Brain pericyte (primary cell): ENCODE measurements around the gene SPECC1L.

ENCODE experiments used
- DNase-seq: peaks from one replicate; pipeline ENCODE4 v3.0.0-alpha.2; 2012; ENCODE audit warnings: low read depth, low spot score

SPECC1L gene

DNA sequence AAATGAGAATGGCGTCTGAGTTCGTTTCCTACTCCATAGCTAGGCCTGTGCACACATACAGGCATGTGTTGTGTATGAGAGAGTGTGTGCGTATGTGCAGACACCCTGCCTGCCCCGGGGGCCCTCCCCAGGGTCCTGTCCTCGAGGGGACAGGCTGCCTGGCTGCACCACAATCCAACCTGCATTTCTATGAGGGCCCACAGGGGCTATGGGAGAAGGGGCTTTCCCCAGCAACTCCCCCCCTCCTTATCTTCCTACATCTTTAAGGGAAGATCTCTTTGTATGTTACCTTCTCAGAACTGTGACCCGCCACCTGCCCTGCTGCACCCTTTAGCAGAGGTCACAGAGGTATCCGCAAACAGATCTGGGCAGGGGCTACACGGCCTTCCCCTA, 171.7 kb downstream of the SPECC1L start:
- no peak for DNase-seq

DNA sequence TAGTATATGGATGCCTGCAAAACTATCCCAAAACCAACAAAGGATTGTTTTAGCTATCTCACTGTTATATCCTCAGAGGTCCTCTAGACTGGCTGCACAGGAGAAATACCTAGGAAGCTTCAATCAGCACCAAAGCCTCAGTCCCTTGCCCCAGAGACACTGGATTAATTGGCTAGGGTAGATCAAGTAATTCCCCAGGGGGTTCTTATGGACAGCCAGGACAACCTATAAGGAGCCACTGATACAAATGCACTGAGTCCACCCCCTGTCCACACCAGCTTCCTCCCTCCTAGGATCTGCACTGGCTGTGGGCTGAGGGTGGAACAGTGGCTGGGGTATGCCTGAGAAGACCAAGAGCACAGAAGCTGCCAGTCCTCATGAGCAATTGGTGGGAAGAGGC, 173.0 kb downstream of the SPECC1L start:
- DNase-seq = no peak

DNA sequence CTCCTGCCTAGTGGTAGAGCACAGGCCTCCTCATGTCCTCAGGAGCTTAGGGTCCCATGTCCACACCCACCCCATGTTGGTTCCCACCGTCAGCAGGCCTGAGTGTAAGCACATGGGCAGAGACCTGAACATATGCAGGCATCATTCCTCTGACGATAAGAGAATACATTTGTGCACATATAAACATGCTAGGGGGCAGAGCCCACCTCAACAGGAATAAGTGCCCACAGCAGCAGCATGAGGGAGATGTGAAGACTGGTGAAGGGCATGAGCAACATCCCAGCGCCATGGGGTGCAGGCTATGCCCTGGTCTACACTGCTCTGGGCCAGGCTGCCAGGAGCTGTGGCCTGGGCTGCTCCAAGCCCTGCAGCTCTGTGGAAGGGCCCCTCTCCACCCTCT, 173.6 kb downstream of the SPECC1L start:
- DNase-seq = no peak

DNA sequence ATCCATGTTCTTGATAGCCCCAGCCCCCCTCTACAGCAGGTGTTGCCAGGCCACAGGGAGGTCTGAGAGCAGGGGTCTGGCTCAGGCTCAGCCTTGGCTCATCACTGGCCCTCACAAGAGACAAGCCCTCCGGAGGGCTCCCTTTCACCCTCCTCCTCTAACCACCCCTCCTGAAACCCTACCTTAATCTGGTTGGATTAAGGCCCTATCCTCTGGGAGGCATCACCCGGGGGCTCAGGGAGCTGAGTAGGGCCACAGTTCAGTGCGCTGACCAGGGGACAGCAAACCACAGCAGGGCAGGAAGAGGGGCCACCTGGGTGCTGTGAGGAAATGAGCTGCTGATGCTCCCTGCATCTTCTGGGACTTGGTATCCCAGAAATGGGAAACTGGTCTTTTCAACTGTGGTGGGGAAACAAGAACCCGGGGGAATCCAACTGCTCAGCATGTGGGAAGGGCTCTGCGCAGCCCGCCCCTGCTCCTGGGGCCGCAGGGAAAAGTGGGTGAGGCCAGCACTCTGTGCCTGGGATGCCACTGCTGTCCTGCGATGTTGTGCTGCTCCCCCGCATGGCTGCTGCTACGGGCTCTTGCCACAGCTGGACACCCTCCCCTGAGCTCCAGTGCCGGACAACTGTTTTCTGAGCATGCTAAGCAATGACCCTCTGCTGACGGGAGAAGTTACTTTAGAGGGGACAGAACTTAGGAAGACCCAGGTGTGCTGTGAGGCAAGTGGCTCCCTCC, 174.3 kb downstream of the SPECC1L start:
- DNase-seq = no peak

DNA sequence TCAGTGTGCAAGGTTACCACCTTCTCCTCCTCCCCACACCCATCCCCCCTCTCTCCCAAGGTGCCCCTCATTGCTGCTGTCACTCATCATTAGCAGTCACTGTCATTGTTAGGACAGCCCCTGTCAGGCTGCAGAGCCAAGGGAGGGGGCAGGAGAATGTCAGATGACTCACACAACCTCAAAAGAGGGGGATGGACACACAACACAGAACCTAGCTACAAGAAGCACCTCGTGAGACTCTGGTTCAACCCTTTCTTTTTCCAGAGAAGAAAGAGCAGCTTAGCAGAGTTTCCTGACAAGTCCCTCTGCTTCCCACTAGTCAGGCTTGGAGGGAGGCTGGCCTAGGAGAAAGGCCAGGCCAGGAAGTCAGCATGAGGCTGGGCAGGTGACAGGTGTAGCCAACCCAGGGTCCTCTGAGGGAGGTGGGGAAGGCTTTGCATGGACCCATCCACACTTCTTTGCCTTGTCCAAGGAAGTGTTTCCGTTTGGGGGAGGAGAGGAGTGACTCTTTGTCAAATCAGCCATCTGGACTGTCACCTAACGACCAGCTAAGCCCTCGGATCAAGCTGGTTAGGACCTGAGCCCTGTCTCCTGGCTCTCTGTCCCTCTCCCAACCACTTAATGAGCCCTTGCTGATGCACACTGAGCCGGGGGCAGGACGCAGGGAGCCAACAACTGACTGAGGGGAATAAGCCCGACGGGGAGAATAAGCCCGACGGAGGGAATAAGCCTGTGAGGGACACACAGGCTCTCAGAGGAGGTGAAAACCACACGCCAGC, 175.0 kb downstream of the SPECC1L start:
- no peak for DNase-seq

DNA sequence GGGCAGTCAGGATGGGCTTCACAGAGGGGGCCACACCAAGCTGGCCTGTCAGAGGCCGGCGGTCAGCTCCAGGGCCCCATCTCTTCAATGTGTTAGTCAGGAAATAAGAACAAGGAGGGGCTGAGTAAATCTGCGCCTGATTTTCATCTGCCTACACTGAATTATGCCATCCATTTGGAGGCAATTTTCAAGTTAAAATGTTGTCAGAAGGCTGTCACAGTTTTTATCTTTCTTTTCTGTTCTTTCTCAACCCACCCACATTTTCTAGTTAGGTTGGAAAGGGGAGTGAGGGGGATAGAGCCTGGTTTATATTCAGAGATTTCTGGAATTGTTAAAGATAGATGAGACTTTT, 175.6 kb downstream of the SPECC1L start:
- DNase-seq = no peak

DNA sequence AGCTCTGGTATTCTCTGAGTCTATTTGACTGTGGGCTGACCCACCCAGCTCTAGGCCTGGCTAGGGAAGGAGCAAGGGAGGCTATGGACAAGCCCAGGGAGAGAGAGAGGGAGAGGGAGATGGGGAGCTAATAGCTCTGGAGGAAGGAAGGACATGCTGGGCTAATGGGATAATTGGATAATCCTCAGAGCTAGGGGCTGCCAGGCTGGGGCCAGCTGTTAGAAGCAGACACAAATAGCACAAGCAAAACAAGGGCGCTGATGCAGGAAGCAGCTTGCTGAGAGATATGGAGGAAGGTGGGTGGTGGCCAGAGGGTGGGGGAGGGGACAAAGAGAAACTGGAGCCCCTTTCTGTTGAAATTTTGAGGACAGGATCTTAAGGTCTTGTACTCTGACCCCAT, 180.0 kb downstream of the SPECC1L start:
- no peak for DNase-seq

DNA sequence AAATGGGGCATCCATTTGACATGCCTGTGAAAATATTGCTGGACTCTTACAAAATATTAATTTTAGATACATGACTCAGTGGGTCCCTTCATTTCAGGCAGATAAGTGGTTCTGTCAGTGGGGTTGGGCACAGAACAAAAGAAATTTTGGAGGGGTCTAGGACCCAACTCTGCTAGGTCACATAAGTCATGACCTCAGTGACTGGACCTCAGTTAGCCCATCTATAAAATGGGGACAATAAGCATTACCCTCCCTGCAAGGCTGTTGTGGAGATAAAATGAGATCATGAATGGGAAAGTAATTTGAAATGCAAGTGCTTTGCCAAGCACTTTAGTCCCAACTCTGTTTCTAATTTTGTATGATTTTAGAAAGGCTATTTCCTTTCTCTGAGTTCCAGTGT, 180.5 kb downstream of the SPECC1L start:
- no peak for DNase-seq

DNA sequence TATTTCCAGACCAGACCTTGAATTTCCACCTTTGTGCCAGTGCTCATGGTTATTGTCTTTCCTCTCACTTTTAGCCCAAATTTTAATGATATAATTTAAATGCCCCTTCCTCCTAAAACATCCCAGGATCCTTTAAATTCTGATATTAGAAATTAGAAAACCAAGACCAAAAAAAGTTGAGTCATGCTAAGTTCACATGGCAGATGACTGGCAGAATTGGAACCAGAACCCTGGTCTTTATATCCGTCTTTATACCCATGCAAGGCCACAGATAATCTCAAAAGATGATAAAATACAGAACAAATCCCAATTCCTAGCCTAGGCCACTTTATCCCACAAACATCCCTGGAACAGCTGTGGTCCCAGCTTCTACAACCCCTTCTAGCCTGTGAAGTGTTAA, 183.2 kb downstream of the SPECC1L start:
- no peak for DNase-seq

DNA sequence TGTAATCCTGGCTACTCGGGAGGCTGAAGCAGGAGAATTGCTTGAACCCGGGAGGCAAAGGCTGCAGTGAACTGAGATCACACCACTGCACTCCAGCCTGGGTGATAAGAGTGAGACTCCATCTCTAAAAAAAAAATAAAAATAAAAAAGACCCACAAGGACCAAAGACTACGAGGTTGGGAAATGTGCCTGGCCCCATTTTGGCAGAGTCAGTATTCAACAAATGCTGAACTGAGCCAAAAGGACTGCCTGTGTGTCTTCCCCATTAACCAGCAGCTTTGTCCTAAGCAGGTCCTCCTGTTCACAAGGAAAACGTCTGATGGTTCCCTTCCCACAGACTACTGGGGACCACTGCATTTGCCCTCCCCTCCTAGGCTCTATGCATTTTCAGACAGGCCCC, 184.4 kb downstream of the SPECC1L start:
- no peak for DNase-seq

DNA sequence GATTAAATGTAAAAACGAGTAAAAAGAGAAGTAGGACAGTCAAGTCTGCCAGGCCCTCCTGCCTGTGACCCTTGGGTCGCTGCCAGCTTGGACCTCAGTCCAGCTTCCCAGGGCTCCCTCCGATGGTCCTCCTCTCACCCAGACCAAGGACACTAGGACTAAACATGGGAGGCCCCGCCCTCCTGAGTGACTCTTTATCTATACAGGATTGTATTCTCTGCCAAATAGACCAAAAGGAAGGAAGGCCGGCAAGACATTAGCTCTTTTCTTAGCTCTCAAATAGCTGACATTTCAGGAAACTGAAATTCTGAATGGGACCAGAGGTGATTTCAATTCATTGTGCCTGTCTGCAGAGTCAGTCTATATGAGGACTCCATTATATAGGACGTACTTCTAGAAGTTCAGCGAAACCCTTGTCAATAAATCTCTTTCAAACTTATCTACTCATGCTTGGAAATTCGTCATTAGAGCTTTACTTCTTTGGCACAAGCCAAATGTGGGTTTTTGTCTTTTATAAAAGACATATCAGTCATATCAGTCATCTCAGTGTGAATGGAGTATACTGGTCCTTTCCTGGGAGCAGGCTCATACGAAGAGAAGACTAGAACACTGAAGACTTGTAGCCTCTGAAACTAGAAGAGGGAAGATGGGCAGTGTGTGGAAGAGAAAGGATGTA, 185.3 kb downstream of the SPECC1L start:
- DNase-seq = no peak

DNA sequence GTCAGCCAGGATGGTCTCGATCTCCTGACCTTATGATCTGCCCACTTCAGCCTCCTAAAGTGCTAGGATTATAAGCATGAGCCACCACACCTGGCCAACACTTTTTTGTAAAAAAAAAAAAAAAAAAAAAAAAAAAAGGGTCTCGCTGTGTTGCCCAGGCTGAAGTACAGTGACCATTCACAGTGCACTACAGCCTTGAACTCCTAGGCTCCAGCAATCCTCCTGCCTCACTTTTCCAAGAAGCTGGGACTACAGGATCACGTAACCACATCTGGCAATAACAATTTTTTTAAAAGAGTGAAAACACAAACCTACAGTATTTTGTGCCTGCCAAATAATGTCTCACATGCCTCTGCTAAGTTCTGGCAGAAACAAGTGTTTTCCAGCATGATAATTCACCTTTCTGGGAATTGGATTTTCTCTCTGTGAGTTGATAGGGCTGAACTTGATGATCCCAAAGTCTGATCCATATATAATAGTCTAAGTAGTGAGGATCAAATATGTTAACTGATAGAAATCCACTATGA, 187.3 kb downstream of the SPECC1L start:
- DNase-seq = no peak

DNA sequence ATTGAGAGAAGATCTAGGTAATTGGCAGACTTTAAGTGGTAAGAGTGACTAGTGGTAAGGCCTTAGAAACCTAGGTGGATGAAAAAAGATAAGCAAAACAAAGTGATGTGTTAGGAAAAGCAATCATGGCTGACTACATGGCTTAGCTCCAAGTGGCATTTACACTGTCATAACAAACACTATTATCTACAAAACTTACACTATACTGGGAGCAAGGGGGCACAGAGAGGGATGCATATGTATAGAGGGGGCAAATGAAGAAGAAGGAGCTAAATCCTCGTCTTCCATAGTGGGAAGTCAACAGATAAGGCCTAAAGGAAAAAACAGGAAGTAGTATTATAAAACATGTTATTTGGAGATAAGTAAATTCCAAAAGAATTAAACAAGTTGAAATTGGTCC, 189.3 kb downstream of the SPECC1L start:
- DNase-seq = no peak

DNA sequence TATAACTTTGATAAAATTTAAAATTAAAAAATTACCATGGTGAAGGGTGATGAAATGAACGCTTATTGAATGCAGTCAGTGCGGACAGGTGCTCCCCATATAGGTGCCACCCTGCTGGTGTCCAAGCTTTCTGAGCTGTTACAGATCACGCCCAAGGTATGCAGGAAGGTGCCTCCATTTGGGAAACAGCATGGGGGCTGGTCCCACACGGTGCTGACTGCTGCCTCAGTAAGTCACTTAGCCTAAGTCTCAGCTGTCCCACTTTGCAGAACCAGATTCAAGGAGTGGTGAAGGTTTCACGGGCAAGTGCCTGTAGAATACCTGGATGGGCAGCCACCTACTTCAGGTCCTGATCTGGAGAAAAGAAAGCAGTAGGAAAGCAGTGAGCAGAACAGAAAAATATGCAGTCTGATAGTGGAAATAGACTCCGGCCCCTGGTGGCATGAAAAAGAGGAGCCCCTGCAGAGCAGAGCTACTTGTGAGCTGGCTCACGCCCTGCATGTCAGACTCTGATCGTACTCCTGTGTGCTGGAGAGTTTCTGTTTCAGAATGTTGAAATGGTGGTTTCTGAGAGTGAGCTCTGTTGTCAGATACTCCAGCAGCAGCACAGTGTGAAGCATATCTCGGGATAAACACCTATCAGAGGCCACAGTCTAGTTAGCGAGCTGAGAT, 189.9 kb downstream of the SPECC1L start:
- no peak for DNase-seq

DNA sequence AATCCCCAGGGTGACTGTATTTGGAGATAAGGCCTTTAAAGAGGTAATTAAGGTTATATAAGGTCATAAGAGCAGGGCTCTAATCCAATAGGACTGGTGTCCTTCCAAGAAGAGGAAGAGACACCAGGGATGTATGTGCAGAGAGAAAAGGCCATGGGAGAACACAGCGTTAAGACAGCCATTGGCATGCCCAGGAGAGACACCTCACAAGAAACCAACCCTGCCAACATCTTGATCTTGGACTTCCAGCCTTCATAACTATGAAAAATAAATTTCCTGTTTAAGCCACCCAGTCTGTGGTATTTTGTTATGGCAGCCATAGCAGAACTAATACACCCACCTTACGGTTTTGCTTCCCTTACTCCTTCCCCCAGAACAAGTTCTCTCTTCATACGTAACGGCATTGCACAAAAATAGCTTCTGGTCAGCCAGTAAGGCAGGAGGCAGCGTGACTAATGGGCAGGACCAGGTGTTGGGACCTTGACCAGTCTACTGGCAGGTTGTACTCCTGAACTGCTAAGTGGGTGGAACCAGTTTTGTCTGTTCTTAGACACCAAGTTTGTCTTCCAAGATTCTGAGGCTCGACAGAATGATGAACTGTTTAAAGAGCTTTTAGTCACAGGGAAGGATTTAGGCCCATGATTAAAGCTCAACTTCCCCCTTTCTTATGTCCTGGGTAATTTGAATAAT, 192.6 kb downstream of the SPECC1L start:
- DNase-seq = no peak

DNA sequence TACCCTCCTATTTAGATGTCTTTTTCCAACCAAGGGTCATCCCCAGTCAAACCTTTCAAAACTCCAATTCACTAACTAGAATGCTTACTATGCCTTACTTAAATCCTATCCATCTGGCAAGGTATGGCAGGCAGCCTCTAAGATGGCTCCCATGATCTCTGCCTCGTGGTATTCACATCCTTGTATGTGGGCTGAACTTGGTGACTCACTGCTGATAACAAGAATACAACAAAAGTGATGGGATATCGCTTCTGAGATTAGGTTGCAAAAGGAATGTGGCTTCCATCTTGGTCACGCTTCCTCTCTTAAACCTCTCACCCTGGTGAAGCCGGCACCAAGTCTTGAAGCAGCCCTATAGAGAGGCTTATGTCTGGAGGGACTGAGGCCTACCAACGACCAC, 194.9 kb downstream of the SPECC1L start:
- no peak for DNase-seq

DNA sequence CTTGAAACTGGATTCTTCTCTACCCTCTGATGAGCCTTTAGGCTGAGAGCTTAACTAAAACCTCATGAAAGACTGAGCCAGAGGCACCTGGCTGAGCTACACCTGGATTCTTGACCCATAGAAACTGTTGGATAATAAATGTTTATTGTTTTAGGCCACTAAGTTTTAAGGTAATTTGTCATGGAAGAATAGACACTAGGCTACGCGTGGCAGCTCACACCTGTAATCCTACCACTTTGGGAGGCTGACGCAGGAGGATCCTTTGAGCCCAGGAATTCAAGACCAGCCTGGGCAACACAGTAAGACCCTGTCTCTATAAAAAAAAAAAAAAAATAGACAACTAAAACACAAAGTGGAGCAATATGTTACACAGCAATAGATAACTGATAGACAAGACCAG, 195.3 kb downstream of the SPECC1L start:
- DNase-seq = no peak

DNA sequence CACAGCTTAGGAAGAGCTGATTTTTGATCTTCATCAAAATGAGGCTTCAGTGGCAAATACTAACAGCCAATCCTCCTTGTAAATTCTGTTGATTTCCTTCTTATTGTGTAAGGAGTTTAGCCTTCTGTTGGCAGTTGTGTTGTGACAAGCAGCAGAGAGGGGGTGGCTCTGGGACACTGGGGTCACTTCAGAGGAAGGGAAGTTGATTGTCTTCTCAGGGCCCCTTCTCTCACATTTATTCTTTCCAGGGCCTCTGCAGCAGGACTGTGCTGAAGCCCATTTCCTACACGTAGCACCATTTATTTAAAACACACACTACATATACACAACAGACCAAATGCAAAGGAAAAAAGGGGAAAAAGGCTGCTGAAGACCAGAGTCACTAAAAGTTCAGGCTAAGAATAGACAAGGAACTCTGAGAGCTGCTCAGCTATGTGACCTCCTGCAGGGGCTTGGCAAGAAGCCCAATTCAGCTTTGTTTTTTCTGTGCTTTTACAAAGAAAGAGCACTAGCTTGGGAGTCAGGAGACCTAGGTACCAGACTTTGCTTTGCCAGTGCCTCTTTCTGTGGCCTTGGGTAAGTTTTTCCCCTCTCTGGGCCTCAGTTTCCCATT, 196.2 kb downstream of the SPECC1L start:
- DNase-seq = peak; percentile 72

DNA sequence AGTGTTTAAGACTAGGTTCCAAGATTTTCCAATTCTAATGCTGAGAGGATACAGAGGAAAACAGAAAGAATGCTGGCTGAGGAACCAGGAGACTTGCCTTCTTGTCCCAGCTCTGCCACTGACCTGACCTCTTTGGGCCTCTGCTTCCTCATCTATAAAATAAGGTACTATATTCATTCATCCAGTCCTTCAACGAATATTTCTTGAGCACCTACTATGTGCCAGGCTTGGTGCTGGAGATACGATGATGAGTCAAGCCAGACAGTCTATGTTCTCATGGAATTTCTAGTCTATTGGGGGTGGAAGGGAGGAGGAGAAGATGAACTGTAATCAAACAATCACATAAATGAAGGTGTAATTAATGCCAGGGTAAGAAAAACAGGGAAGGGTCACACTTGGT, 196.7 kb downstream of the SPECC1L start:
- DNase-seq = no peak
